HG03442 (cell line): ENCODE measurements around the gene LAMC3.

Experiments
- ATAC-seq: cut with Tn5 transposase; IDR thresholded peaks from one replicate; pipeline ENCODE4 v1.9.1; 2021; ENCODE audit warnings: mild to moderate bottlenecking, moderate library complexity; ENCODE audit not compliant: unreplicated experiment

The LAMC3 gene

DNA sequence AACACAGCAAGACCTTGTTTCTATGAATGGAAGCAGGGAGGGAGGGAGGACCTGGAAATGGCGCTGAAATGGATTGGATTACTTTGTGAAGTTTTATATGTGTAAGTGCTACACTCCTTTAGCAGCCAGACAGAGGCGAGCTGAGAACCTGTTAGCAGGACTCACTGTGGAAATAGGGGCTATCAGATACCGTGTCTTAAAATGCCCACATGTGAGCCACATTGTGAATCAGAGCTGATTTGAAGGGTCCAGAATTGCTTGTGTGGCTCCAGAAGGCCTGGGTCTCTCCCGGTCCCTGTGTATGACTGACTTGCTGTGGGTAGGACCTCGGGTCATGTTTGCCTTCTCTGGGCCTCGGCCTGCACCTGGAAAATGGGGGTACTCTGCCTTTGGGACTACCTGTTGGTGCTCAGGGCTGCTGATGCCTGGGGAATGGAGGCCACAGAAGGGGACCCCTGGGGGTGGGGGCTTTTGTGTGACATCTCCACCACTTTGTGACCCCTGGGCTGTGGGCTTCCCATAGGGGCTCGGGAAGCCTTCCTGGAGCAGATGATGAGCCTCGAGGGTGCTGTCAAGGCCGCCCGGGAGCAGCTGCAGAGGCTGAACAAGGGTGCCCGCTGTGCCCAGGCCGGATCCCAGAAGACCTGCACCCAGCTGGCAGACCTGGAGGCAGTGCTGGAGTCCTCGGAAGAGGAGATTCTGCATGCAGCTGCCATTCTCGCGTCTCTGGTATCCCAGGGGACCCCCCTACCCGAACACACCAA lies 63.3 kb downstream of the LAMC3 start:
- no peak for ATAC-seq

DNA sequence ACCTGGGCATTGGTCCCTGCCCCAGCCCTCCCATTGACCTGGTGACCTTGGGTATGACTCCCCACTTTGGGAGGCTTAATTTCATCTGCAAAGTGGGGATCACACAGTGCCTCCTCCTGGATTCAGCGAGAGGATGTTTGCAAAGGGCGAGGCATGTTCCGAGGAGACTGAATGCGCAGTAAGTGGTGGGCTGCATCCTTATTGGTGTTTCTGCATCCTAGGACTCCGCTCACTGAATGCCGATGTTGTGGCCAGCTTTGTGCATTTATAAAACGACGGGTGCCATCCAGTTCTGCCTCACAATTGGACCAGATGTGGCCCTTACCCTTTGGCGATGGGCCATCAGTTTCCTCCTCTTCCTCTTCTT lies 63.9 kb downstream of the LAMC3 start:
- no peak for ATAC-seq

DNA sequence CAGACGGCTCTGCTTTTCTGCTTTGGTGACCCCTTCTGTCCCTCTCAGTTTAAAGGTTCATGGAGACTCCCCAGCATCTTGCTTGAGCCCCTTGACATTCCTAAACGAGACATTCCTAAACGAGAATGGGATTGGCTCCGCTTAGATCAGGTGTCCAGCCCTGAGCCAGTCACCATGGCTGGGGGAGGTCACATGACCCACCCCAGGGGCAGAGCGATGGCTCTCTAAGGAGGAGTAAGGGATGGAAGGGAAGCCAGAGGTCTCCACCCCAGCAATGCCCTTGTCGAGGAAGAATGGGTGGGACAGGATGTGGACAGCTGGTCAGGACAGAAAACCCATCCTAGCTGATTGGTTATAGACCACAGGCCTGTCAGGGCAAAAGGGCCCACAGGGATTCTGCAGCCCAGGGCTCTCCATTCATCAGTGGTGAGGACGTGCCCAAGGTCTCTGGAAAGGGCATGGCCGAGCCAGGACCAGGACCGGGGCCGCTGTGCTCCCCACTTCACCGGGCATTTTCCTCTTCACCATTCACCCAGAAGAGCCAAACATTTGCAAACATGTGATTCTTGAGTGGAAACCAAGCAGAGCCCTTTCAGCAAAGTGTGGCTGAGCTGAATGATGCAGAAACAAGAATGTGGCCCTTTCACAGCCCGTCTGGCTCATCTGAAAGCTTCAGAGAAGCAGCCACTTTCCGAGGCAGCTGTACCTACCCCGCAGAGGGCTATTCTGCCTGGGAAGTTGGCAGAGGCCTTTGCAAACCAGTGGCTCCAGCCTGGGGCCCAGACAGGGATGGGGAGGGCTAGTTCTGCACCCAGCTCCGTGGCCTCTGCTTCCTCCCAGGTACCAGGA lies 67.6 kb downstream of the LAMC3 start:
- no peak for ATAC-seq

DNA sequence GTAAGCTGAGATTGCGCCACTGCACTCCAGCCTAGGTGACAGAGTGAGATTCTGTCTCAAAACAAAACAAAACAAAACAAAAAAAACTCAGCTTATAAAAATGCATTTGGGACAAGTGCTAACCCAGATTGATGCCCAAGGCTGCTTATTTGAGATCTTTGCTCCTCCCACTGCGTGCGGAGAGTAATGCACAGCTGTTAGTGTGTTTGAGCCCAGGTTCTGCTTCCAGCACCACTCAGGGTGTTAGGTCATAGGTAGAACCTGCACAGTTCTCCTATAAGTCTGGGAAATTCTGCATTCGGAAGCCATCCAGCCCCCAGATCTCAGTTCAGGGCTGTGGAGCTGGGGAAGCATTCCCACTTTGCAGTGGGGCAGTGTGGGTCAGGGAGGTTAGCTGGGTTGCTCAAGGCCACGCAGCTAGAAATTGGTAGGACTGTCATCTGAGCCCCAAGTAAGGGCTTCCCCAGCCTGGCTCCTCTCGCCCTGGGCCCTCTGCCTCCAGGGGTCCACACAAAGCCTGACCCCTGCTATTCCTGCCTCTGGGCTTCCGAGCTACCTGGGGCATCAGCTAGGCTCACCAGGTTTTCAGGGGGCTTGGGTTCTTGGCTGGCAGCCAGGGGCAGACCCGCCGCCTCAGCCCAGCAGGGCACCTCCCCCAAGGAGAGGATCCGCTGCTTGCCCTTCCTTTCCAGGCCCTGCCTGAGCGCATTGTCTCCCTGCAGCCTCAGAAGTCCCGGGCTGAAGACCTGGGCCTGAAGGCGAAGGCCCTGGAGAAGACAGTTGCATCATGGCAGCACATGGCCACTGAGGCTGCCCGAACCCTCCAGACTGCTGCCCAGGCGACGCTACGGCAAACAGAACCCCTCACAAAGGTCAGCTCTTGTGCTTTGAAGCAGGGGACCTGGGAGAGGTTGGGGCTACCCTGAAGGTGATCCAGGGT lies 69.7 kb downstream of the LAMC3 start:
- no peak for ATAC-seq

DNA sequence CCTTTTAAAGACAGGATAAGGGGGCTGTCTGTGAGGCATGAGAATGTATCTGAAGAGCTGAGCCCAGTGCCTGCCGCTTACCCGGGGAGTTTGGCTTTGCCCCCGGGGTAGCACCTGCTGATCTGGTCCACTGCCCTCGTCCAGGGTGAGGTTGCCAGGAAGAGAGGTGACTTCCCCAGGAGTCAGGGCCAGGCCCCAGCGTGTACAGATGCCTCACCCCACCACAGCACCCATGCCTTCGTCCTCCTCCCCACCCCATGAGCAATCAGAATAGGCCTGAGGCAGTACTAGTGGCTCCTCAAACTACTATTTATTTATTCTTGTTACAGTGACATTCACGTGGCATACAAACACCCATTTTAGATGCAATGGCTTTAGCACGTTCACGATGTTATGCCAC lies 71.6 kb downstream of the LAMC3 start:
- ATAC-seq: no peak

DNA sequence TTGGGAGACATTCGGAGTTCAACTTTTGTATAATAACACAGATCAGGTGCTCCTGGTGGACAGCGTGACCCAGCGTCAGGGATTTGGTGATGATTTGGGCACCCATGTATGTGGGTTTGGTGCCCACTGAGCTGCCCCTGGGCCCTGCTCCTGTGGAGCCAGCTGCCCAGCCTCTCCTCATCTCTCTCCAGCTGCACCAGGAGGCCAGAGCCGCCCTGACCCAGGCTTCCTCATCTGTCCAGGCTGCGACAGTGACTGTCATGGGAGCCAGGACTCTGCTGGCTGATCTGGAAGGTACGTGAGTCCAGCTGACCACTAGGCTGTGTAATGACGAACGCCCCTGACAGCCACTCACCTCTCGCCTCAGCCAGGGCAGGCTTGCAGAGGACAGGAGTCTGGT lies 72.9 kb downstream of the LAMC3 start:
- no peak for ATAC-seq

DNA sequence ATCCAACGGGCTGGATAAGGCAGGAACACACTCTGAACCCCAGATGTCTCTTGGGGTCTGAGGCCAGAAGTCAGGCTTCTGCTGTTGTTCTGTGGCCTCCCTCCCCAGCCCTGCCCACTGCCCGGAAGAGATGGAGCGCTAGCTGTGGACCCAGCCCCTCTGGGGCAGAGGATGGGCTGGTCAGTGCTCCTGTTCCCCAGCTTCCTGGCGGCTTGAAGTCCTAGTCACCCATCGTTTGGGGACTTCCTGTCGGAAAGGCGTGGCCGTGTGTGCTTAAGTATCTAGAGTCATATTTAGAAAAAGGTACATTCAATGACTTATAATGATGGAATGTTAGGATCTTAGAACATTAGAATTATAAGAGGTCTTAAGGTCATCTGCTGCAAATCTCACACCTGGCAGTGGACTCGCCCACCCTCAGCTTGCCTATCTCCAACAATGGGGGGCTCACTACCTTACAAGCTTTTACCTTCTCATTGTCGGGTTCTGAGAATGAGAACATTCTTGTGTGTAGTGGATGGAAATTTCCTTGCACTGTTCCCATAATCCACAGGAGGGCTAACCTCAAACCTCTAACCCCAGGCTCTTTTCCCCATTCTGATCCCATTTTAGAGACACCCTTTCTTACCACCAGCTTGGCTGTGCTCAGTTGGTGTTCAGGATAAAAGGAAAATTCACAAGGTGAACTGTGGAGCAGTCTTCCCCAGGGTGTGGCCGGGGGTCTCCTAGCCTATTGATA lies 74.0 kb downstream of the LAMC3 start:
- no peak for ATAC-seq

DNA sequence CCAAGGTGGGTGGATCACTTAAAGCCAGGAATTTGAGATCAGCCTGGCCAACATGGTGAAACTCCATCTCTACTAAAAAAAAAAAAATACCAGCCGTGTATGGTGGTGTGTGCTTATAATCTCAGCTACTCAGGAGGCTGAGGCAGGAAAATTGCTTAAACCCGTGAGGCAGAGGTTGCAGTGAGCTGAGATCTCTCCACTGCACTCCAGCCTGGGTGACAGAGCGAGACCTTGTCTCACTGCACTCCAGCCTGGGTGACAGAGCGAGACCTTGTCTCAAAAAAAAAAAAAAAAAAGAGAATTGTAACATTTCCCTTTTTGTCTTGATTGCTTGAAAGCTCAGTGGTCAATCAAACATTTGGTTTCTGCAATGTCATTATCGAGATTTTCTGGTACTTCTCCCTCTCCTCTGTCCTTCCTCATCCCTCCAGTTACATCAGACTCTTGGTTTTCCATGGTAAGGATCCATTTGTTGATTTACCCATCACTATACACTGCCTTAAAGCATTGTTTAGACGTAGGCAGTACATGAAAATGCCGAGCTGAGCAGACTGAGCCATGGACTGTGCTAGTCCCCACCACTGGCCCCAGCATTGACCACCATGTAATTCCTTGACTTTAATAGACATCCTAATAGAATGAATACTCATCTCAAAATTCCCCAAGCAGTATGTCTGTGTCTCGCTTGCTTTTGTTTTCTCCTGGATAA lies 75.8 kb downstream of the LAMC3 start:
- no peak for ATAC-seq

DNA sequence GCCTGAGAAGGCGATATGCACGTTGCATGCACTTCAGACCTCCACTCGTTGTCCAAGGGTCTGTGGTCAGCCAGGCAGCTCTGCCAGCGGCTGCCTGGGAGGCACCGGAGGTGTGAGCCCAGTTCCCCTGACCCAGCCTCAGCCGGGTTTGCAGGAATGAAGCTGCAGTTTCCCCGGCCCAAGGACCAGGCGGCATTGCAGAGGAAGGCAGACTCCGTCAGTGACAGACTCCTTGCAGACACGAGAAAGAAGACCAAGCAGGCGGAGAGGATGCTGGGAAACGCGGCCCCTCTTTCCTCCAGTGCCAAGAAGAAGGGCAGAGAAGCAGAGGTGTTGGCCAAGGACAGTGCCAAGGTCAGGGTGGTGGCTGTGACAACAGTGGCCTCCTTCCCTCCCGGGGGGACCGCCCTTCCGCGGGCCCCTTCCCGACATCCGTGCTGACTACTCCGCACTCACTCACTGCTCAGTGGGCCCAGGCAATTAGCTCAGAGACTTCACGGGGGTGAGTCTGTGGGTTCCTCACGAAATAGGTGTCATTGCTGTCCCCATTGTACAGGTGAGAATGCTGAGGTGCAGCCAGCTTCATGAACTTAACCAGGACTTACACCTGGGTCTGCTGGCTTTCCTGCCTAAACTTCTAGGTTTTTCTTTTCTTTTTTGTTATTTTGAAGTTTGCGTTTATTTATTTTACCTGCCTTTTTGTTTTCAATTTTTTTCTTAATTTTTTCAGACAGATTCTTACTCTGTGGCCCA lies 76.6 kb downstream of the LAMC3 start:
- ATAC-seq: no peak

DNA sequence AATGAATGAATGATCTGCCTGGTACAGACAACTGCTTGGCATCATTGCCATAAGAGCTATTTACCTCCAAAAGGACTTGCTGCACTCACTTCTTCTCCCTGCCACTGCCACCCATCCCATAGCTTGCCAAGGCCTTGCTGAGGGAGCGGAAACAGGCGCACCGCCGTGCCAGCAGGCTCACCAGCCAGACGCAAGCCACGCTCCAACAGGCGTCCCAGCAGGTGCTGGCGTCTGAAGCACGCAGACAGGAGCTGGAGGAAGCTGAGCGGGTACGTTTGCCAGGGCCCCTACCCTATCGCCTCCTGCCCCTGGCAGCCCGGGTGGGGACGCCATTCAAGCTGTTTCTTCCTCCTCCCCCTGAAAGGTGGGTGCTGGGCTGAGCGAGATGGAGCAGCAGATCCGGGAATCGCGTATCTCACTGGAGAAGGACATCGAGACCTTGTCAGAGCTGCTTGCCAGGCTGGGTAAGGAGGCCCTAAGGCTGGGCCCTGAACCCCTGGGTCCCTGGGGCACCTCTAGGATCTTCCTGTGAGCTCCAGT lies 78.5 kb downstream of the LAMC3 start:
- no peak for ATAC-seq

DNA sequence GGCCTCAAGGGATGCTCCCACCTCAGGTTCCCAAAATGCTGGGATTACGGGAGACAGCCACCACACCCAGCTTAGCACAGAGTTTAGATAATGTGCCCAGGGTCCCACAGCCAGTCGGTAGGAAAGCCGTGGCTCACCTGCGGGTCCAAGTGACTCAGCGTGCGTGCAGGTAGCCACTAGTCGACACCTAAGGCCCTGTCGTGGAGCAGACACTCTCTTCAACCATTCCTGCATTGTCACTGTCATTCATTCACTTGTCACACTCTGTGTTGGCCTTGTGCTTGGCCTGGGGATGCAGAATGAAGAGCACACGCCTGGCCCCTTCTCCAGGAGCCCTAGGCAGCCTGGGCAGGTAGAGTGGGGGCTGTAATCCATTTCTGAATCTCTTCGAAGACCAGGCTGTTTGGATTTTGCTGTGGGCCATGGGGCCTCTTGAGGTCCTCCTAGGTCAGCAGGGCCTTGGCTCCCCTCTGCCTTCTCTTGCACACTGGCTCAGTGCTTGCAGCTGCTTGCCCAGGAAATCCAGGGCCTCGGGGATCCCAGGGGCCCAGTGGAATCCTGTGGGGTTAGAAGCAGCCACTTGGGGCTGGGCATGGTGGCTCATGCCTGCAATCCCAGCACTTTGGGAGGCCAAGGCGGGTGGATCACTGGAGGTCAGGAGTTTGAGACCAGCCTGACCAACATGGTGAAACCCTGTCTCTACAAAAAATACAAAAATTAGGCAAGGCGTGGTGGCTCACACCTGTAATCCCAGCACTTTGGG lies 81.2 kb downstream of the LAMC3 start:
- ATAC-seq: no peak

DNA sequence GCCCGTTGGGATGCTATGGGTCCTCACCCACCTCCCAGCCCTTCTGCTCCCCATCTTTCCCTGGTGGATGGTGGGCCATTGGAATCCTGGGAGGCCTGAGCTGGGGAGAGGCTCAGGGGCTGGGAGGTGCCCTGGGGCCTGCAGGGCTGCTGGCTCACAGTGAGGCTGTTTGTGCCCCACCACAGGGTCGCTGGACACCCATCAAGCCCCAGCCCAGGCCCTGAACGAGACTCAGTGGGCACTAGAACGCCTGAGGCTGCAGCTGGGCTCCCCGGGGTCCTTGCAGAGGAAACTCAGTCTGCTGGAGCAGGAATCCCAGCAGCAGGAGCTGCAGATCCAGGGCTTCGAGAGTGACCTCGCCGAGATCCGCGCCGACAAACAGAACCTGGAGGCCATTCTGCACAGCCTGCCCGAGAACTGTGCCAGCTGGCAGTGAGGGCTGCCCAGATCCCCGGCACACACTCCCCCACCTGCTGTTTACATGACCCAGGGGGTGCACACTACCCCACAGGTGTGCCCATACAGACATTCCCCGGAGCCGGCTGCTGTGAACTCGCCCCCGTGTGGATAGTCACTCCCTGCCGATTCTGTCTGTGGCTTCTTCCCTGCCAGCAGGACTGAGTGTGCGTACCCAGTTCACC lies 82.5 kb downstream of the LAMC3 start:
- ATAC-seq: no peak

DNA sequence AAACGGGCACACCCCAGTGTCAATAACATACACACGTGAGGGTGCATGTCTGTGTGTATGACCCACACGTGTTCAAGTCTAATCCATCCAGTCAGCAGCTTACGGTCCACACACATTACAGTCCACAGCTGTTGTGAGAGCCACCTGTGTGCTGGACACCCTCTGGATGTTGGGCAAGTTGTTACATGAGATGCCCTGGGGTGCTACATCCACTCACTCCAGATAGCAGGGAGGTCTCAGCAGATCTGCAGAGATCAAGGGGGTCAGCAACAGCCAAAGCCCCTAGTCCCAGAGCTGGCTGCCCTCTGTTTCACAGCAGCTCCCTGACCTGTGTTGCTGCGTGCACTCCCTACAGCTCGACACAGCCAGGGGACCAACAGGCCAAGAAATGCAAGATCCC lies 83.1 kb downstream of the LAMC3 start:
- no peak for ATAC-seq

DNA sequence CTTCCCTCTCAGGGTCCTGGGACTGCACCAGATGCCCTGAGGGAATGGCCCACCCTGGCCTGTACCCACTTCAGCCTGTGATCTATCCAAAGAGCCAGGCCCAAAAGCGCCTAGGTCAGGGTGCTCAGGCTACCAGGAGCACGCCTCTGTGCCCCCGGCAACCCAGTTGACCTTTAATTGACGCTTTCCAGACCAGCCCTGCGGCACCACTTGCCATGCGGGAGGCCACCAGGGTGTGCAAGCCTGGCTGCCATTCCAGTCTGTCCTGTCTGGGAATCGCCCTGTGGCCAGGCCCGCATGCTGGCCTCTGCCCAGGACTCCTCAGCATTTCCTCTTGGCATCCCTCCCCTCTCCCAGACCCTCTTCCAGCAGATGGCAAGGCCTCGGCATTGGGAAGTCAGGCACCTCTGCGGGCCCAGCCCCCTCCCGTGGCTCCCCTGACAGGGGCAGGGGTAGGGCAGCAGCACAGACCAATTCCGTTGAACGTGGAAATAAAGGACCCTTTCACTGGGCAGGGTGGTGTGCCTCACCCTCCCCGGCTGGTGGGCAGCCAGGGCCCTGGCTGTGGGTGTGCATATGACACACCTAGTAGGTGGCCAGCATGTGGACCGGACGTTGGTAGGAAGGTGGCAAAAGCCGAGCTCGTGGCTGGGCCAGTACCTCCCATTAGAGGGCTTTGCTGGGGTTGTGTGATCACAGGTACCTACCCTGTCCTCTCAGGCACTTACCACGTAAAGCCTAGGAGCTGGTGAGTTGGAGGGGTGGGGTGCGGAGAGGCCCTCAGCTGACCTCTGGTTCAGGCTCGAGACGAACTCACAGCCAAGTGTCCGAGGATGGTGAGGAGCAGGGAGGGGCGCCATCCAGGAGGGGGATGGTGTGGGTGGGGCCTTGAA lies 83.8 kb downstream of the LAMC3 start:
- no peak for ATAC-seq

DNA sequence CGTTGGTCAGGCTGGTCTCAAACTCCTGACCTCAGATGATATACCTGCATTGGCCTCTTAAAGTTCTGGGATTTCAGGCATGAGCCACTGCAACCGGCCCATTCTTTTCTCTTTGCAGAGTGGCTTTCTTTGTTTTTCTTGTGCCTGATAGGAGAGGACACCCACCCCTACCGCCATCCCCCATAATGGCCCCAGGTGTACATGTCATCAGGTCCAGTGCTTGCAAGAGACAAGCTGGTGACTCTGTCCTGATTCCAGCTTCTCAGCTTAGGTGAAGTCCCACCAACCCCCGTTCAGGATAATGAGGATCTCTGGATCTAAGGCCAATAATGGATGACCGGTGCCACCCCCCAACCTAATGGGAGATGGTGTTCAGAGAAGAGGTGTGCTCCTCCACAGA lies 85.0 kb downstream of the LAMC3 start:
- ATAC-seq: no peak

DNA sequence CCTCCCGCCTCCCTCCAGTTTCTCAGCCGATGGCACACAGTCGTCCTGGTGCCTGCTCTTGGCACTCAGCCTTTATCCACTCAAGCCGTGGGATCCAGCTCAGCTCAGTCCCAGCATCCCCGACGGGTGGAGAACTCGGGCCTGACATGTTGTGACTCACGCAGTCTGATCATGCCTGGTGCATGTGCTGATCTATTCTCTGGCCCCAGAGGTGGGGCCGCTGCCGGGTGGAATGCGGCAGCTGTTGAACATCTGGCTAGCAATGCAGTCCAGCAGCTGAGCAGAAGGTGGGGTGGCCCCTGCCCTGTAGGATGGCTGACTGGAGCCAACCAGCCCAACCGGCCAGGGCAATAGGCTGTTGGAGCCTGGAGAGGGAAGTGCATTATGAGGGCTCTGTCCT lies 85.6 kb downstream of the LAMC3 start:
- ATAC-seq: no peak
